Suprapubic skin (tissue), 3 donors: ENCODE measurements around the gene PTBP3.
"Not testable (repeated sequence)": the region's sequence is repeated elsewhere in the genome, so short reads cannot be mapped to it uniquely, and the experiment has no call there.

ENCODE experiments used
- CTCF ChIP-seq, 2 donors: fragments of 200-600 bp in 1 of 2; fragments of 450-650 bp in 1 of 2; sonication (generic) in 1 of 2; IDR thresholded peaks; one replicate each; pipeline ENCODE4 v1.5.1; 2016 to 2019; ENCODE audit warnings: antibody characterized with exemption in 2 of 2, mild to moderate bottlenecking in 1 of 2, moderate library complexity in 1 of 2
- EP300 ChIP-seq: sonication (generic); formaldehyde crosslinking; IDR thresholded peaks from one replicate; pipeline ENCODE4 v1.6.1; 2017; ENCODE audit warnings: antibody characterized with exemption
- POLR2A ChIP-seq, 2 donors: fragments of 450-650 bp; IDR thresholded peaks; one replicate each; pipeline ENCODE4 v1.6.1; 2017; ENCODE audit warnings: antibody characterized with exemption in 2 of 2, mild to moderate bottlenecking in 2 of 2, moderate library complexity in 2 of 2

GRCh38 chr9:112373666-112374065, 40.2 kb upstream of the PTBP3 start:
- TF ChIP-seq CTCF (IDR thresholded peaks at IDR 0.05); POLR2A (IDR thresholded peaks at IDR 0.05); EP300: not testable (repeated sequence)
